SK-N-SH (cell line): ENCODE data around the gene SETSIP. TPM values are rescaled to one million over a fixed set of nuclear protein-coding genes. Genes with fewer than 3 reads are reported as not detected.

Experiments
- CTCF ChIA-PET: fragments of 300-600, 350-600 bp; formaldehyde crosslinking; extraction: SDS; loops from one replicate; lab custom pipeline; 2021; lab: Yijun Ruan, JAX
- POLR2A ChIA-PET: fragments of 350-600 bp; sonication (Branson Sonifier 250); formaldehyde crosslinking; extraction: SDS; loops from one replicate; lab custom pipeline; 2020; ENCODE audit warnings: antibody characterized with exemption, inconsistent platforms; lab: Yijun Ruan, JAX
- DNase-seq: peaks from one replicate; pipeline ENCODE4 v3.0.0; 2012
- H2AFZ ChIP-seq: fragments of 200-600 bp; sonication (generic); 2 replicates; pipeline ENCODE4 v1.8.1; 2016; ENCODE audit warnings: antibody characterized with exemption, mild to moderate bottlenecking, low read depth
- H3F3A ChIP-seq: fragments of 200-600 bp; sonication (generic); replicated peaks from 2 replicates; pipeline ENCODE3; 2016; ENCODE audit warnings: antibody characterized with exemption, mild to moderate bottlenecking; ENCODE audit not compliant: insufficient read depth
- H3K27ac ChIP-seq, 2 experiments: fragments of 200-500 bp in 1 of 2; fragments of 200-600 bp in 1 of 2; sonication (Bioruptor generic) in 1 of 2; sonication (generic), shearing (Covaris generic) in 1 of 2; 2 replicates each; pipeline versions ENCODE4 v1.5.1 to v1.6.1; 2014 to 2016; ENCODE audit warnings: low read depth in 2 of 2, inconsistent platforms in 1 of 2, low read length in 1 of 2, mild to moderate bottlenecking in 1 of 2, mixed read lengths in 1 of 2
- H3K27me3 ChIP-seq: fragments of 200-600 bp; sonication (generic), shearing (Covaris generic); 2 replicates; pipeline ENCODE4 v1.6.1; 2016; ENCODE audit warnings: mixed run types; ENCODE audit not compliant: insufficient read depth
- H3K36me3 ChIP-seq, 2 experiments: fragments of 200-500 bp in 1 of 2; fragments of 200-600 bp in 1 of 2; sonication (Bioruptor generic) in 1 of 2; sonication (generic) in 1 of 2; replicated peaks in 1 of 2; 2 replicates each; pipeline versions ENCODE3 to v1.5.1; 2014 to 2016; ENCODE audit warnings: low read length in 1 of 2, mild to moderate bottlenecking in 1 of 2; ENCODE audit not compliant: insufficient read depth in 2 of 2, control insufficient read depth in 1 of 2
- H3K4me1 ChIP-seq, 2 experiments: fragments of 200-500 bp in 1 of 2; fragments of 200-600 bp in 1 of 2; sonication (Bioruptor generic) in 1 of 2; sonication (generic), shearing (Covaris generic) in 1 of 2; 2 replicates each; pipeline versions ENCODE4 v1.5.1 to v1.6.1; 2014 to 2016; ENCODE audit warnings: low read depth in 1 of 2, low read length in 1 of 2, mixed run types in 1 of 2; ENCODE audit not compliant: insufficient read depth in 2 of 2, control insufficient read depth in 1 of 2
- H3K4me2 ChIP-seq: fragments of 200-600 bp; sonication (generic), shearing (Covaris generic); 2 replicates; pipeline ENCODE4 v1.6.1; 2017; ENCODE audit warnings: mixed run types
- H3K4me3 ChIP-seq, 2 experiments: fragments of 200-500 bp in 1 of 2; fragments of 200-600 bp in 1 of 2; sonication (Bioruptor generic) in 1 of 2; sonication (generic), shearing (Covaris generic) in 1 of 2; 2 replicates each; pipeline versions ENCODE4 v1.5.1 to v1.8.1; 2014 to 2016; ENCODE audit warnings: low read depth in 2 of 2, inconsistent platforms in 1 of 2, low read length in 1 of 2, mild to moderate bottlenecking in 1 of 2, mixed read lengths in 1 of 2, moderate library complexity in 1 of 2
- H3K79me2 ChIP-seq: fragments of 200-600 bp; sonication (generic); 2 replicates; pipeline ENCODE4 v1.8.1; 2017; ENCODE audit warnings: mild to moderate bottlenecking; ENCODE audit not compliant: insufficient read depth
- H3K9ac ChIP-seq: fragments of 200-600 bp; sonication (generic); 2 replicates; pipeline ENCODE4 v1.6.1; 2017; ENCODE audit warnings: mixed run types
- H3K9me2 ChIP-seq: fragments of 200-600 bp; sonication (generic); 2 replicates; pipeline ENCODE4 v1.6.1; 2017; ENCODE audit warnings: mixed run types
- H3K9me3 ChIP-seq: fragments of 200-600 bp; sonication (generic); 2 replicates; pipeline ENCODE4 v1.6.1; 2017; ENCODE audit warnings: mixed run types, mild to moderate bottlenecking, moderate library complexity
- H4K20me1 ChIP-seq: fragments of 200-600 bp; sonication (generic); 2 replicates; pipeline ENCODE4 v1.6.1; 2017; ENCODE audit warnings: mild to moderate bottlenecking, mixed run types; ENCODE audit not compliant: insufficient read depth
- CHD2 ChIP-seq: fragments of 150-350 bp; IDR thresholded peaks from 2 replicates; pipeline ENCODE4 v1.6.1; 2018; ENCODE audit warnings: low read length; ENCODE audit not compliant: partially characterized antibody
- ELF1 ChIP-seq: IDR thresholded peaks from 2 replicates; pipeline ENCODE4 v1.4.0; 2012
- EP300 ChIP-seq, 2 experiments: IDR thresholded peaks; 2 replicates each; pipeline versions ENCODE4 v1.4.0 to v1.6.1; 2012; ENCODE audit warnings: borderline replicate concordance in 1 of 2, low read depth in 1 of 2, low read length in 1 of 2
- EZH2phosphoT487 ChIP-seq: fragments of 200-600 bp; sonication (generic); IDR thresholded peaks from 2 replicates; pipeline ENCODE4 v1.6.1; 2017; ENCODE audit warnings: low read depth, mixed run types, mild to moderate bottlenecking, antibody characterized with exemption, moderate library complexity, borderline replicate concordance
- FOXJ3 ChIP-seq: sonication (generic); formaldehyde crosslinking; IDR thresholded peaks from 2 replicates; pipeline ENCODE4 v1.5.1; 2020; ENCODE audit warnings: mild to moderate bottlenecking, missing genetic modification reagents
- FOXM1 ChIP-seq: IDR thresholded peaks from 2 replicates; pipeline ENCODE4 v1.4.0; 2012; ENCODE audit warnings: low read depth, mild to moderate bottlenecking
- GATA2 ChIP-seq: sonication (generic); formaldehyde crosslinking; IDR thresholded peaks from 2 replicates; pipeline ENCODE4 v1.5.0; 2020; ENCODE audit warnings: mild to moderate bottlenecking, missing genetic modification reagents
- JUND ChIP-seq: IDR thresholded peaks from 2 replicates; pipeline ENCODE4 v1.4.0; 2012
- NFIC ChIP-seq: IDR thresholded peaks from 2 replicates; pipeline ENCODE4 v1.4.0; 2012; ENCODE audit warnings: borderline replicate concordance
- NRF1 ChIP-seq: IDR thresholded peaks from 2 replicates; pipeline ENCODE4 v1.6.1; 2012; ENCODE audit warnings: low read depth, mild to moderate bottlenecking, low read length
- RAD21 ChIP-seq: IDR thresholded peaks from 2 replicates; pipeline ENCODE4 v1.6.1; 2012; ENCODE audit warnings: mild to moderate bottlenecking, low read length
- RFX5 ChIP-seq: IDR thresholded peaks from 2 replicates; pipeline ENCODE4 v1.6.1; 2012; ENCODE audit warnings: mild to moderate bottlenecking, improper control_type of control experiment, low read length
- TAF1 ChIP-seq: IDR thresholded peaks from 2 replicates; pipeline ENCODE4 v1.6.1; 2012; ENCODE audit warnings: low read depth, mild to moderate bottlenecking, low read length, moderate library complexity, borderline replicate concordance
- TCF12 ChIP-seq: IDR thresholded peaks from 2 replicates; pipeline ENCODE4 v1.4.0; 2012
- TEAD4 ChIP-seq: IDR thresholded peaks from 2 replicates; pipeline ENCODE4 v1.4.0; 2012; ENCODE audit warnings: mild to moderate bottlenecking, borderline replicate concordance; ENCODE audit not compliant: insufficient read depth
- YY1 ChIP-seq: IDR thresholded peaks from 2 replicates; pipeline ENCODE4 v1.4.0; 2012; ENCODE audit warnings: low read depth, mild to moderate bottlenecking
- WGBS: methylation state at CpG from one replicate; pipeline ENCODE4 v1.1.6; 2017; ENCODE audit warnings: low lambda C conversion rate; 5-methylcytosine and 5-hydroxymethylcytosine counted together
- polyA plus RNA-seq, 3 experiments: library from polyadenylated mRNA; depleted of rRNA; stranded (reverse); fragments of >200 nt; gene quantifications; 2 replicates each; pipeline ENCODE4 v1.2.3, GENCODE V29; 2012
- TF ChIP-seq, protein P1 (sequence below): fragments of 150-350 bp; IDR thresholded peaks from 2 replicates; pipeline ENCODE4 v1.6.1; 2016; ENCODE audit warnings: mild to moderate bottlenecking, low read depth, low read length
- TF ChIP-seq, protein P2 (sequence below): IDR thresholded peaks from 2 replicates; pipeline ENCODE4; 2012
- TF ChIP-seq, protein P3 (sequence below): fragments of 150-350 bp; IDR thresholded peaks from 2 replicates; pipeline ENCODE4 v1.6.1; 2017; ENCODE audit warnings: antibody characterized with exemption, low read length, low read depth, borderline replicate concordance
- TF ChIP-seq, protein P4 (sequence below): IDR thresholded peaks from 2 replicates; pipeline ENCODE4 v1.4.0; 2012; ENCODE audit warnings: low read depth
- TF ChIP-seq, protein P5 (sequence below): IDR thresholded peaks from 2 replicates; pipeline ENCODE4 v1.4.0; 2012; ENCODE audit warnings: low read depth, borderline replicate concordance

Gene SETSIP
- polyA plus RNA-seq, 1 of the 3 experiments (the other 2 are of a cell fraction) = not detected

DNA sequence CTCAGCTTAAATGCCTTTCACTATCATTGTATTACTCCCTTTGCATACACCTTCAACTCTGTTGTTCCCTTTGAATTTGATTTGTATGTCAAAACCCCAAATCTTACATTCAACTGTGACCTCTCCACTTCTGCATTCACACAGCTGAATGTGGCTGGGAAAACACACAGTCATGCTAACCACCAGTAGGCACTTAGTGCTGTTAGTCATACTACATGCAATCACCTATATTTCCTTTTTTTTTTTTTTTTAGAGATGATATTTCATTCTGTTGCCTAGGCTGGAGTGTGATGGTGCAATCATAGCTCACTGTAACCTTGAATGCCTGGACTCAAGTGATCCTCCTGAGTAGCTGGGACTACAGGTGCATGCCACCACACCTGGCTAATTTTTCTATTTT, 21.1 kb upstream of the SETSIP start (continued):
- TF ChIP-seq RFX5 (no peak), EP300 (IDR thresholded peaks at IDR 0.05; ENCODE audit: borderline replicate concordance in 1 of 2, low read depth in 1 of 2, low read length in 1 of 2) (no peak), TEAD4 (no peak), CHD2 (no peak), TCF12 (no peak), FOXJ3 (CRISPR knock-in tag) (no peak), FOXM1 (no peak), RAD21 (no peak), EZH2phosphoT487 (no peak)
- TF ChIP-seq, protein P1, sequence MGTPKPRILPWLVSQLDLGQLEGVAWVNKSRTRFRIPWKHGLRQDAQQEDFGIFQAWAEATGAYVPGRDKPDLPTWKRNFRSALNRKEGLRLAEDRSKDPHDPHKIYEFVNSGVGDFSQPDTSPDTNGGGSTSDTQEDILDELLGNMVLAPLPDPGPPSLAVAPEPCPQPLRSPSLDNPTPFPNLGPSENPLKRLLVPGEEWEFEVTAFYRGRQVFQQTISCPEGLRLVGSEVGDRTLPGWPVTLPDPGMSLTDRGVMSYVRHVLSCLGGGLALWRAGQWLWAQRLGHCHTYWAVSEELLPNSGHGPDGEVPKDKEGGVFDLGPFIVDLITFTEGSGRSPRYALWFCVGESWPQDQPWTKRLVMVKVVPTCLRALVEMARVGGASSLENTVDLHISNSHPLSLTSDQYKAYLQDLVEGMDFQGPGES = no peak
- TF ChIP-seq, protein P2, sequence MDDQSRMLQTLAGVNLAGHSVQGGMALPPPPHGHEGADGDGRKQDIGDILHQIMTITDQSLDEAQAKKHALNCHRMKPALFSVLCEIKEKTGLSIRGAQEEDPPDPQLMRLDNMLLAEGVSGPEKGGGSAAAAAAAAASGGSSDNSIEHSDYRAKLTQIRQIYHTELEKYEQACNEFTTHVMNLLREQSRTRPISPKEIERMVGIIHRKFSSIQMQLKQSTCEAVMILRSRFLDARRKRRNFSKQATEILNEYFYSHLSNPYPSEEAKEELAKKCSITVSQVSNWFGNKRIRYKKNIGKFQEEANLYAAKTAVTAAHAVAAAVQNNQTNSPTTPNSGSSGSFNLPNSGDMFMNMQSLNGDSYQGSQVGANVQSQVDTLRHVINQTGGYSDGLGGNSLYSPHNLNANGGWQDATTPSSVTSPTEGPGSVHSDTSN = no peak
- TF ChIP-seq, all 33 proteins: peak for 0

DNA sequence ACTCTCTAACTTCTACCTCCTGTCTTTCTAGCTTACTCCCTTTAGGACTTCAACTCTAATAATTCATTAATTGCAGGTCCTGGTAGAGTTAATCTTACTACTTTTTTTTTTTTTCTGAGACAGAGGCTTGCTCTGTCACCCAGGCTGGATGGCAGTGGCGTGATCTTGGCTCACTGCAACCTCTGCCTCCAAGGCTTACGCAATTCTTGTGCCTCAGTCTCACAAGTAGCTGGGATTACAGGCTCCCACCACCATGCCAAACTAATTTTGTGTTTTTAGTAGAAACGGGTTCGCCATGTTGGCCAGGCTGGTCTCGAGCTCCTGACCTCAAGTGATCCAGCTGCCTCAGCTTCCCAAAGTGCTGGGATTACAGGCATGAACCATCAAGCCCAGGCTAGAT, 20.7 kb upstream of the SETSIP start:
- DNase-seq = no peak
- Histone ChIP-seq H3K36me3 (no peaks in the 10 kb centered on the region), H3K4me1 (no peaks in the 10 kb centered on the region), H4K20me1 (no peaks in the 10 kb centered on the region), H3K9me3 (no peaks in the 10 kb centered on the region), H3K4me3 (no peak overlapping the region), H3K9ac (no peak overlapping the region), H3F3A (no peaks in the 10 kb centered on the region), H2AFZ (no peak overlapping the region), H3K79me2 (no peaks in the 10 kb centered on the region), H3K9me2 (no peaks in the 10 kb centered on the region), H3K27me3 (no peaks in the 10 kb centered on the region), H3K27ac (no peak overlapping the region), H3K4me2 (no peak overlapping the region)
- TF ChIP-seq YY1 = no peak
- TF ChIP-seq ELF1 = no peak
- no peak for TF ChIP-seq NFIC
- TF ChIP-seq, protein P3, sequence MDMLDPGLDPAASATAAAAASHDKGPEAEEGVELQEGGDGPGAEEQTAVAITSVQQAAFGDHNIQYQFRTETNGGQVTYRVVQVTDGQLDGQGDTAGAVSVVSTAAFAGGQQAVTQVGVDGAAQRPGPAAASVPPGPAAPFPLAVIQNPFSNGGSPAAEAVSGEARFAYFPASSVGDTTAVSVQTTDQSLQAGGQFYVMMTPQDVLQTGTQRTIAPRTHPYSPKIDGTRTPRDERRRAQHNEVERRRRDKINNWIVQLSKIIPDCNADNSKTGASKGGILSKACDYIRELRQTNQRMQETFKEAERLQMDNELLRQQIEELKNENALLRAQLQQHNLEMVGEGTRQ = no peak
- no peak for TF ChIP-seq GATA2 (CRISPR knock-in tag)
- no peak for TF ChIP-seq CHD2
- TF ChIP-seq JUND = no peak
- no peak for TF ChIP-seq RAD21
- TF ChIP-seq TAF1 = no peak
- no peak for TF ChIP-seq NRF1
- TF ChIP-seq FOXM1 = no peak
- TF ChIP-seq, protein P4, sequence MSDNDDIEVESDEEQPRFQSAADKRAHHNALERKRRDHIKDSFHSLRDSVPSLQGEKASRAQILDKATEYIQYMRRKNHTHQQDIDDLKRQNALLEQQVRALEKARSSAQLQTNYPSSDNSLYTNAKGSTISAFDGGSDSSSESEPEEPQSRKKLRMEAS = no peak
- TF ChIP-seq, protein P5, sequence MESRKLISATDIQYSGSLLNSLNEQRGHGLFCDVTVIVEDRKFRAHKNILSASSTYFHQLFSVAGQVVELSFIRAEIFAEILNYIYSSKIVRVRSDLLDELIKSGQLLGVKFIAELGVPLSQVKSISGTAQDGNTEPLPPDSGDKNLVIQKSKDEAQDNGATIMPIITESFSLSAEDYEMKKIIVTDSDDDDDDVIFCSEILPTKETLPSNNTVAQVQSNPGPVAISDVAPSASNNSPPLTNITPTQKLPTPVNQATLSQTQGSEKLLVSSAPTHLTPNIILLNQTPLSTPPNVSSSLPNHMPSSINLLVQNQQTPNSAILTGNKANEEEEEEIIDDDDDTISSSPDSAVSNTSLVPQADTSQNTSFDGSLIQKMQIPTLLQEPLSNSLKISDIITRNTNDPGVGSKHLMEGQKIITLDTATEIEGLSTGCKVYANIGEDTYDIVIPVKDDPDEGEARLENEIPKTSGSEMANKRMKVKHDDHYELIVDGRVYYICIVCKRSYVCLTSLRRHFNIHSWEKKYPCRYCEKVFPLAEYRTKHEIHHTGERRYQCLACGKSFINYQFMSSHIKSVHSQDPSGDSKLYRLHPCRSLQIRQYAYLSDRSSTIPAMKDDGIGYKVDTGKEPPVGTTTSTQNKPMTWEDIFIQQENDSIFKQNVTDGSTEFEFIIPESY = no peak
- CTCF ChIA-PET = interaction anchor here (1.1 kb wide), 1 partner anchor 36 kb away, joined by 3 read pairs; no protein-coding TSS in a partner anchor
- POLR2A ChIA-PET = no interaction called here
- 92% methylated on average over 5 of the region's 5 CpGs for WGBS
